DMS153 (cell line): ENCODE data around the gene SLC29A1.

Experiments
- DNase-seq: peaks from one replicate; lab custom pipeline; 2025; lab: John Stamatoyannopoulos, UW

Gene SLC29A1

GRCh38 chr6:44237021-44237812, 13.8 kb downstream of the SLC29A1 start:
- DNase-seq: peak; percentile 91

GRCh38 chr6:44237813-44238433, 14.5 kb downstream of the SLC29A1 start:
- DNase-seq: no peak

- DNase-seq: no peak
Measured at GRCh38 chr6:44238687-44239350, 15.4 kb downstream of the SLC29A1 start.

- DNase-seq: no peak
Measured at GRCh38 chr6:44243345-44243744, 19.9 kb downstream of the SLC29A1 start.

- no peak for DNase-seq
Measured at GRCh38 chr6:44245391-44245911, 22.1 kb downstream of the SLC29A1 start.

GRCh38 chr6:44245912-44246662, 22.7 kb downstream of the SLC29A1 start:
- peak; percentile 56 for DNase-seq

- DNase-seq: peak; percentile 97
Measured at GRCh38 chr6:44246663-44247337, 23.4 kb downstream of the SLC29A1 start, which contains the start of gene HSP90AB1. Gene HSP90AB1, plus strand, starts transcription at chr6:44247101. Its CDS starts 1,529 bp downstream, at chr6:44248630.

- no peak for DNase-seq
Measured at GRCh38 chr6:44247338-44248302, 24.2 kb downstream of the SLC29A1 start.

- no peak for DNase-seq
Measured at GRCh38 chr6:44248579-44248978, 25.2 kb downstream of the SLC29A1 start.

- DNase-seq: no peak
Measured at GRCh38 chr6:44249082-44249748, 25.8 kb downstream of the SLC29A1 start.

GRCh38 chr6:44250067-44250717, 26.8 kb downstream of the SLC29A1 start:
- no peak for DNase-seq

GRCh38 chr6:44250718-44251123, 27.3 kb downstream of the SLC29A1 start:
- DNase-seq: no peak

GRCh38 chr6:44251576-44252524, 28.5 kb downstream of the SLC29A1 start:
- no peak for DNase-seq

- no peak for DNase-seq
Measured at GRCh38 chr6:44253307-44254101, 30.1 kb downstream of the SLC29A1 start.

- DNase-seq: no peak
Measured at GRCh38 chr6:44254191-44255104, 31.1 kb downstream of the SLC29A1 start.
